SK-N-SH (cell line): ENCODE data around the gene TBC1D20.

Source experiments
- CHD2 ChIP-seq: fragments of 150-350 bp; IDR thresholded peaks from 2 replicates; pipeline ENCODE4 v1.6.1; 2018; ENCODE audit warnings: low read length; ENCODE audit not compliant: partially characterized antibody
- EP300 ChIP-seq, 2 experiments: IDR thresholded peaks; 2 replicates each; pipeline versions ENCODE4 v1.4.0 to v1.6.1; 2012; ENCODE audit warnings: borderline replicate concordance in 1 of 2, low read depth in 1 of 2, low read length in 1 of 2
- GABPA ChIP-seq: IDR thresholded peaks from 2 replicates; pipeline ENCODE4 v1.4.0; 2012; ENCODE audit warnings: low read depth, mild to moderate bottlenecking
- IRF3 ChIP-seq: fragments of 150-350 bp; IDR thresholded peaks from 2 replicates; pipeline ENCODE4 v1.6.1; 2016; ENCODE audit warnings: mild to moderate bottlenecking, low read depth, low read length
- MXI1 ChIP-seq: IDR thresholded peaks from 2 replicates; pipeline ENCODE4 v1.6.1; 2012; ENCODE audit warnings: mild to moderate bottlenecking, low read depth, low read length, improper control_type of control experiment
- PBX3 ChIP-seq: IDR thresholded peaks from 2 replicates; pipeline ENCODE4; 2012
- POLR2AphosphoS5 ChIP-seq: IDR thresholded peaks from 2 replicates; pipeline ENCODE4 v1.6.1; 2012; ENCODE audit warnings: low read depth, low read length
- TF ChIP-seq, protein P1 (sequence below): fragments of 200-600 bp; sonication (generic); IDR thresholded peaks from 2 replicates; pipeline ENCODE4 v1.6.1; 2017; ENCODE audit warnings: antibody characterized with exemption, mild to moderate bottlenecking, moderate library complexity

- TF ChIP-seq, protein P1, sequence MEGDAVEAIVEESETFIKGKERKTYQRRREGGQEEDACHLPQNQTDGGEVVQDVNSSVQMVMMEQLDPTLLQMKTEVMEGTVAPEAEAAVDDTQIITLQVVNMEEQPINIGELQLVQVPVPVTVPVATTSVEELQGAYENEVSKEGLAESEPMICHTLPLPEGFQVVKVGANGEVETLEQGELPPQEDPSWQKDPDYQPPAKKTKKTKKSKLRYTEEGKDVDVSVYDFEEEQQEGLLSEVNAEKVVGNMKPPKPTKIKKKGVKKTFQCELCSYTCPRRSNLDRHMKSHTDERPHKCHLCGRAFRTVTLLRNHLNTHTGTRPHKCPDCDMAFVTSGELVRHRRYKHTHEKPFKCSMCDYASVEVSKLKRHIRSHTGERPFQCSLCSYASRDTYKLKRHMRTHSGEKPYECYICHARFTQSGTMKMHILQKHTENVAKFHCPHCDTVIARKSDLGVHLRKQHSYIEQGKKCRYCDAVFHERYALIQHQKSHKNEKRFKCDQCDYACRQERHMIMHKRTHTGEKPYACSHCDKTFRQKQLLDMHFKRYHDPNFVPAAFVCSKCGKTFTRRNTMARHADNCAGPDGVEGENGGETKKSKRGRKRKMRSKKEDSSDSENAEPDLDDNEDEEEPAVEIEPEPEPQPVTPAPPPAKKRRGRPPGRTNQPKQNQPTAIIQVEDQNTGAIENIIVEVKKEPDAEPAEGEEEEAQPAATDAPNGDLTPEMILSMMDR: no peak
- no peak for TF ChIP-seq GABPA
- no peak for TF ChIP-seq EP300 (IDR thresholded peaks at IDR 0.05; ENCODE audit: borderline replicate concordance in 1 of 2, low read depth in 1 of 2, low read length in 1 of 2)
- TF ChIP-seq POLR2AphosphoS5: no peak
- no peak for TF ChIP-seq PBX3
- no peak for TF ChIP-seq IRF3
- no peak for TF ChIP-seq CHD2
- TF ChIP-seq MXI1: no peak
Measured at GRCh38 chr20:469746-470490, 7.6 kb upstream of the TBC1D20 start.
